Renal pelvis (tissue), 12 donors: Measurements from ENCODE around the gene MBD5. TPM values are rescaled to one million over a fixed set of nuclear protein-coding genes. Genes with fewer than 3 reads are reported as not detected.
"Not testable (repeated sequence)": the region's sequence is repeated elsewhere in the genome, so short reads cannot be mapped to it uniquely, and the experiment has no call there.

Source experiments
- DNase-seq: peaks from one replicate; pipeline ENCODE4 v3.0.0-alpha.2; 2013
- long read RNA-seq, 16 experiments: transcript quantifications; one replicate each; lab custom pipeline, GENCODE V29; 2026
- polyA plus RNA-seq, 3 donors: library from polyadenylated mRNA; unstranded; fragments of 120-200 nt; gene quantifications; one replicate each; pipeline ENCODE4 v1.2.1, GENCODE V29; 2013; ENCODE audit not compliant: insufficient read length in 3 of 3

The MBD5 gene
- polyA plus RNA-seq = 10 to 100 TPM; 42.4 to 52.0 (median 47.8) TPM
- long read RNA-seq, donor 1, full-length matches to known transcripts = 1 of 1 reads
- long read RNA-seq, donor 1, partial matches to known transcripts = 0 of 1 reads
- long read RNA-seq, donor 1, other reads (novel, unspliced or antisense) = 0 of 1 reads
- long read RNA-seq, donor 2, full-length matches to known transcripts = 4 of 10 reads
- long read RNA-seq, donor 2, partial matches to known transcripts = 6 of 10 reads
- long read RNA-seq, donor 2, other reads (novel, unspliced or antisense) = 0 of 10 reads
- long read RNA-seq, donor 3, full-length matches to known transcripts = 8 of 8 reads
- long read RNA-seq, donor 3, partial matches to known transcripts = 0 of 8 reads
- long read RNA-seq, donor 3, other reads (novel, unspliced or antisense) = 0 of 8 reads
- long read RNA-seq, donor 4, full-length matches to known transcripts = 4 of 4 reads
- long read RNA-seq, donor 4, partial matches to known transcripts = 0 of 4 reads
- long read RNA-seq, donor 4, other reads (novel, unspliced or antisense) = 0 of 4 reads
- long read RNA-seq, donor 5, full-length matches to known transcripts = 1 of 1 reads
- long read RNA-seq, donor 5, partial matches to known transcripts = 0 of 1 reads
- long read RNA-seq, donor 5, other reads (novel, unspliced or antisense) = 0 of 1 reads
- long read RNA-seq, donor 6, full-length matches to known transcripts = 1 of 1 reads
- long read RNA-seq, donor 6, partial matches to known transcripts = 0 of 1 reads
- long read RNA-seq, donor 6, other reads (novel, unspliced or antisense) = 0 of 1 reads
- long read RNA-seq, donor 7, full-length matches to known transcripts = 7 of 12 reads
- long read RNA-seq, donor 7, partial matches to known transcripts = 5 of 12 reads
- long read RNA-seq, donor 7, other reads (novel, unspliced or antisense) = 0 of 12 reads
- long read RNA-seq, donor 8, full-length matches to known transcripts = 2 of 14 reads
- long read RNA-seq, donor 8, partial matches to known transcripts = 12 of 14 reads
- long read RNA-seq, donor 8, other reads (novel, unspliced or antisense) = 0 of 14 reads
- long read RNA-seq, donor 9, full-length matches to known transcripts = 3 of 3 reads
- long read RNA-seq, donor 9, partial matches to known transcripts = 0 of 3 reads
- long read RNA-seq, donor 9, other reads (novel, unspliced or antisense) = 0 of 3 reads
- long read RNA-seq, donor 10, full-length matches to known transcripts = 6 of 26 reads
- long read RNA-seq, donor 10, partial matches to known transcripts = 20 of 26 reads
- long read RNA-seq, donor 10, other reads (novel, unspliced or antisense) = 0 of 26 reads
- long read RNA-seq, donor 11, full-length matches to known transcripts = 1 of 1 reads
- long read RNA-seq, donor 11, partial matches to known transcripts = 0 of 1 reads
- long read RNA-seq, donor 11, other reads (novel, unspliced or antisense) = 0 of 1 reads
- long read RNA-seq, donor 12, full-length matches to known transcripts = 6 of 6 reads
- long read RNA-seq, donor 12, partial matches to known transcripts = 0 of 6 reads
- long read RNA-seq, donor 12, other reads (novel, unspliced or antisense) = 0 of 6 reads
- long read RNA-seq, donor 13, partial matches to known transcripts = 5 of 8 reads
- long read RNA-seq, donor 13, other reads (novel, unspliced or antisense) = 0 of 8 reads
- long read RNA-seq, donor 14 = 0 reads
- long read RNA-seq, donor 15, full-length matches to known transcripts = 6 of 11 reads
- long read RNA-seq, donor 15, partial matches to known transcripts = 5 of 11 reads
- long read RNA-seq, donor 15, other reads (novel, unspliced or antisense) = 0 of 11 reads
- long read RNA-seq, donor 16, full-length matches to known transcripts = 2 of 2 reads
- long read RNA-seq, donor 16, partial matches to known transcripts = 0 of 2 reads
- long read RNA-seq, donor 16, other reads (novel, unspliced or antisense) = 0 of 2 reads

DNA sequence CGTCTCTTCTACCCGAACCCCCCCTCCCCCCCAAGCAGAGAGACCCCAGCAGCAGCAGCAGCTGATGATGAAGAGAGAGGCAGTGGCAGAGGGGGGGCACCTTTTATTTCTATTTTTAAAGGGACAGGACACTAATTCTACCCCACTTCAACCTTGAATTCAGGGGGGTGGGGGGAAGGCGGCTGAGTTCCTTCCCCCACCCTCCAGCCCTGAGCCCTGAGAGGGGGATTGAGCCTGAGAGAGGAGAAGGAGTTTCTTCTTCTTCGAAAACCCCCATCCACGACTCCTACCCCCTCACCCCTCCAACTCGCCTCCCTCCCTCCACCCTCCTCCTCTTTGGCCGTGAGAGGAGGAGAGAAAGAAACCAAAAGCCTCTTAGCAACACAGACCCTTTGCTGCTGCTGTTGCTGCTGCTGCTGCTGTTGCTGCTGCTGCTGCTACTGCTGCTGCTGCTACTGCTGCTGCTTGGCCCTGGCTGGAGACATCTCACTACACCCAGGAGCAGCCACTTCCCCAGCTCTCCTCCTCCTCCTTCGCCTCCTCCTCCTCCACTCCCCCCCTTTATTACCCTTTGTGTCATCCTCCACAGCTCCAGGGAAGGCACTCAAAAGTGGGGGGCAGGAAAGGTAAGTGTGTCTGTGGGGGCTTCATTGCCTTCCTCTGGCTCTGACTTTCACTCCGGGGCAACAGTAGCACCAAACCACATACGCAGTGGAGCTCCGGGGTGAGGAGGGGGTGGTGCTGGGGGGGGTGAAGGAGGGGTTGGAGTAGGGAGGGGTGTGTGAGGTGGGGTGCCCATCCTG is at the start of gene MBD5:
Gene MBD5, plus strand, starts transcription at position 33 of the 803 bp plus-strand sequence.
- DNase-seq = no peak

DNA sequence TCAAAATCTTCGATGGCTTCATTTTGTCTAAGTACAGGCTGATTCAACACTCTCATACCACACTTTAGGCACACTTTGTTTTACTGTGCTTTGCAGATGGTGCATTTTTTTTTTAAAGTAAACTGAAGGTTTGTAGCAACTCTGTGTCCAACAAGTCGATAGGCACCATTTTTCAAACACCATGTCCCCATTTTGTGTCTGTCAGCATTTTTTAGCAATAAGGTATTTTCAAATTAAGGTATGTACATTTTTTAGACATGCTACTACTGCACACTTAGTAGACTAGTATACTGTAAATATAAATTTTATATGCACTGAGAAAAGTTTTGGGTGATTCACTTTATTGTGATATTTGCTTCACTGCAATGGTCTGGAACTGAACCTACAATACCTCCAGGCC is 44.8 kb upstream of the MBD5 start:
- DNase-seq = no peak

DNA sequence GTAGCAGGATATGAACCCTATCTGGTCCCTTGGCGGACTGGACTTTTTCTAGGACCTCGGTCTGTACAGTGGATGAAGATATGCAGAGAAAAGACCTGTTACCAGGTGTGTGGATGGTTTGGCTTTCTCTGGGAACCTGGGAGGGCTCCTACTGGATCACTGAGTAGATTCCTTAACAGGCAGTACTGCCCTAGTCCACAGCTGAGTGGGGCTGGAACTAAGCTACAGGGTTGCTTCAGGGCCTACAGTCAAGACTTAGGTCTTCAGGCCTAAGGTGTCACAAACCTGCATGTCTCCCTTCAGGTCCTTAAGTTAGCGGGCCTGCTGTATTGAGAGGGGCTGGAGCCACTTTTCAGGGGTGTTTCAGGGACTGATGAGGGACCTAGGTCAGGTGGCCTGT is 43.2 kb upstream of the MBD5 start:
- DNase-seq = no peak

DNA sequence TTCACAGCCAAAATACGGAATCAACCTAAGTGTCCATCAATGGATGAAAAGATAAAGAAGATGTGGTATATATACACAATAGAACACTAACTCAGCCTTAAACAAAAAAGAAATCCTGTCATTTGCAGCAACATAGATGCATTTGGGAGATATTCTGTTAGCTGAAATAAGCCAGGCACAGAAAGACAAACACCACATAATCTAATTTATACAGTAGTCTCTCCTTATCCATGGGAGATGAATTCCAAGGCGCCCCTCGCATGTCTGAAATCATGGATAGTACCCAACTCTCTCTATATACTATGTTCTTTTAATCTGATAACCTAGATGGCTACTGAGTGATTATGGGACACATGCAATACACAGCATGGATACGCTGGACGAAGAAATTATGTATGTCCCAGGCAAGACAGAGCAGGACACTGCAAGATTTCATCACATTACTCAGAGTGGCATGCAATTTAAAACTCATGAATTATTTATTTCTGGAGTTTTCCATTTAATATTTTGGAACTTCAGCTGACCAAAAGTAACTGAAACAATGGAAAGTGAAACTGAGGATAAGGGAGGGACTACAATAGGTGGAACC is 39.9 kb upstream of the MBD5 start:
- DNase-seq = no peak

DNA sequence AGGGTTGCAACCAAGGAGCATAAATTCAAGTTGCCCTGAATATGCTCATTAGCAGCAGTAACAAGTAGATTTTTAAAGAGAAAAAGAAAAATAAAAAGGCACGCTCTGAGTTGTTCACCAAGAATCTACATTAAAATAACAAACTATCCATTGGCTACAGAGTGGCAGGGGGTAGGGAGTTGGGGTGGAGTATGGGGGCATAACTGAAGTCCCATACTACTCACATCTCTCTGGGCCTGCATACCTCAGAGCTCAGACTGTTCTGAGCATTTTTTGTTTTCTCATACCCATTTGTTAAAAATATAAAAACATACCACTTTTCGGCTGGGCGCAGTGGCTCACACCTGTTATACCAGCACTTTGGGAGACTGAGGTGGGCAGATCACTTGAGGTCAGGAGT is 31.8 kb upstream of the MBD5 start:
- DNase-seq = no peak

DNA sequence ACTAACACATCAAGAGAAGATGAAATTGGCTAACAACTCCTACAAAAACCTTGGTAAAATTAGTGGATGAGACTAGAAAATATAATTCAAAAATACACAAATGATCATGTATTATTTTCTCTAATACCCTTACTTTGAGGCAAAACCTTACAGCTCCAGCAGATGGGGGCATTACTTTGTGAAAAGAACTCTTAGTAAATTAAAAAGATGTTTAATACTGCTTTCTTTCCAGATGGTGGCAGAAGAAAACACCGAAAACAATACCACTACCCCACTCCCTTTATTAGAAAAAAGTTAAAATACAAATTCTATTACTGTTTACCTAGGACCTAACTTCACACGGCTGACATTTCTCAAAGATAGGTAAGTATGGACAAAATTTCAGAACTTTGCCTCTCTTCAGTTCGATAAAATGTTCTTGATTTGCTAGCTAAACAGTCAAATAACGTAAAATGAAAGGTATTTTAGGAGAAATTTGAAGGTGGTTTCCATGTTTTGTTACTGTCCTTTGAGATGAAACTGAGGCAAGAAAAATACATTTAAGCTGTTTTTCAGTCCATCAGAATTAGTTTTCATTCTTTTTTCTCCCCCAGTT is 31.0 kb upstream of the MBD5 start:
- peak; percentile 41 for DNase-seq

DNA sequence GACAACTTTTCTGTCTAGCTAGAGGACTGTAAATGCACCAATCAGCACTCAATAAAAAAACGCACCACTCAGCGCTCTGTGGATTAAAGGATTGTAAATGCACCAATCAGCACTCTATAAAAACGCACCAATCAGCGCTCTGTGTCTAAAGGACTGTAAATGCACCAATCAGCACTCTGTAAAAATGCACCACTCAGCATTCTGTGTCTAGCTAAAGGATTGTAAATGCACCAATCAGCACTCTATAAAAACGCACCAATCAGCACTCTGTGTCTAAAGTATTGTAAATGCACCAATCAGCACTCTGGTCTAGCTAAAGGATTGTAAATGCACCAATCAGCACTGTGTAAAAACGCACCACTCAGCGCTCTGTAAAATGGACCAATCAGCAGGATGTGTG is 25.9 kb upstream of the MBD5 start:
- not testable (repeated sequence) for DNase-seq

DNA sequence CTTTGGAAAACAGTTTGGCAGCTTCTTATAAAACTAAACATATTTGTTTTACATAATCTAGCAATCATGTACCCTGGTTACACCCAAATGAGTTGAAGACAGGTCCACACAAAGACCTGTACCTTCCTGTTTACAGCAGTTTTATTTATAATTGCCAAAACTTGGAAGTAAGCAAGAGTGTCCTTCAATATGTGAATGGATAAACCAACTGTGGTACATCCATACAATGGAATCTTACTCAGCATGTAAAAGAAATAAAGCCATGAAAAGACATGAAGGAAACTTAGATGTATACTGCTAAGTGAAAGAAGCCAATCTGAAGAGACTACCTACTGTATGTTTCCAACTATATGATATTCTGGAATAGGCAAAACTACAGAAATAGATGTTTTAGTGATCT is 24.1 kb upstream of the MBD5 start:
- no peak for DNase-seq

DNA sequence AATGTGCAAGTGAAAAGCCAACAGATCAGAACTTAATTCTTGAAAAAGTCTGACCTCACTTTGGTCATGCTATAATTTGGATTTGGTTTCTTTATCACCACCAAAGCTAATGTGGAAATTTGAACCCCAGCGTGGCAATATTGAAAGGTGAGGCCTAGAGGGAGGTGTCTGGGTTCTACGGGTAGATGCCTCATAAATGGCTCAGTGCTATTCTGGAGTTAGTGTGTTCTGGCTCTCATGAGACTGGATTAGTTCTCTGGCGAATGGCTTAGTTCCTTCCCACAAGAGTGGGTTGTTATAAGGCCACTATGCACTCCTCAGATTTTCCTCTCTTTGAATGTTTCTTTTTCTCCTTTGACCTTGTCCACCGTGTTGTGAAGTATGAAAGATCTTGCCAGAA is 22.7 kb upstream of the MBD5 start:
- no peak for DNase-seq

DNA sequence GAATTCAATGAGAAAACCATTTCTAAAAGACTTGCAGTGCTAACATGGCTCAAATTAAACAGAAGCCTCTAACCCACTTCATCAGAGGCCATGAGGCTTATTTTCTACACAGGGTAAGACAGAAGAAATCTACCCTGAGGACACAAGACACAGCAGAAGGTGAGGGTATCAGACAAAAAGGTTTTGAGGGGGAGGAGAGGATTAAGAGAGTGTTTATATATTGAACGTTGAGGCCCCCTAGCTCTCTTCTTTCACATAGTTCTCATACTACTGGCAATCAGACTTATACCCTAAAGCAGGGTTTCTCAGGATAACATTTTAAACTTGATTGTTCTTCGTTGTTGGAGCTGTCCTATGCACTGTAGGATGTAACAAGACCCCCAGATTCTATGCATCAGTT is 21.8 kb upstream of the MBD5 start:
- no peak for DNase-seq

DNA sequence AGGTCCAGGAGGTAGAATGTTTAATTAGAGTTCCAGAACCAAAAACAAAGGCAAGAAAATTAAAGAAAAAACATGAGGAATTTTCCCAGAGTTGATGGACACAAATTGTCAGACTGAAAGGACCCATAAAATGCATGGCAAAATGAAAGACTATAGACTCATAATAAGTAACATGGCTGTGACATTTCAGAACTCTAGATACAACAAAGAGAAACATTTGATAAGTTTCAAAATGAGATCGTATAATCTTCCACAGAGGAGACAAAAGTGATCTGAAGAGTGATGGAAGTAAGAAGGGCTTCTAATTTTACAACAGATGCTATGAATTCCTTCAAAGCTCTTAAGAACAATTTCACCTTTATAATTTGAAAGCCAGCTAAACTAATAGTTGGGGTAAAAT is 20.8 kb upstream of the MBD5 start:
- DNase-seq = no peak

DNA sequence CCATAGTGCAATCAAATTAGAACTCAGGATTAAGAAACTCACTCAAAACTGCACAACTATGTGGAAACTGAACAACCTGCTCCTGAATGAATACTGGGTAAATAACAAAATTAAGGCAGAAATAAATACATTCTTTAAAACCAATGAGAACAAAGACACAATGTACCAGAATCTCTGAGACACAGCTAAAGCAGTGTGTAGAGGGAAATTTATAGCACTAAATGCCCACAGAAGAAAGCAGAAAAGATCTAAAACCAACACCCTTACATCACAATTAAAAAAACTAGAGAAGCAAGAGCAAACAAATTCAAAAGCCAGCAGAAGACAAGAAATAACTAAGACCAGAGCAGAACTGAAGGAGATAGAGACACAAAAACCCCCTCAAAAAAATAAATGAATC is 18.5 kb upstream of the MBD5 start:
- DNase-seq = not testable (repeated sequence)

DNA sequence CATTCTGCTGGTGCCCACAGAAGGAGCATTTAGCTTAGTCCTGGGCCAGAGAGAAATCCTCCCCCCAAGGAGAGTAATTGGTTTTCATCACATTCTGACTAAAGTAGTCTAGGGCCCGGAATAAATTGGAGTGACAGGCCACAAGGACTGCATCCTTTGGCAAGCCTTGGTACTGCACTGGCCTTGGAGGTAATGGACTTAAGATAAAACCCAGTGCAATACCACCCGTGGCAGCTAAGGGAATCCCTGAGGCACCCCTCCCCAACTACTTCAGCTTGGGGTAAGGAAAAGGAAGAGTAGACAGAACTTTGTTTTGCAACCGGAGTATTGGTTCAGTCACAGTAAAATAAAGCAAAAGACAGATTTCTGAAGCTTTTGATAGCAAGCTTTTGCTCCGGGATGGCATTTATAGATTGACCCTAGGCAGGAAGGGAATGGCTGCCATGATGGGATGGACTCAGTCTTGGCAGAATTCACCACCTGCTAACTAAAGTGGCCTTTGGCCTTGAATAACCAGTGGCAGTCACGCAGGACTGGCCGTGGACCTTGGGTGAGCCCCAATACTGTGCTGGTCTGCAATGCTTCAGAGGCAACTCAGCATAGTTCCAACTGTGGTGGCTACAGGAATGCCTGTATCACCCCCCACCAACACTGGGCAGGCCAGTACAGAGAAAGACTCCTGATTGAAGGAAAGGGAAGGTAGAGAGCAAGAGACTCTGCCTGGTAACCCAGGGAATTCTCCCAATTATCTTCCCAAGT is 14.5 kb upstream of the MBD5 start:
- DNase-seq = no peak

DNA sequence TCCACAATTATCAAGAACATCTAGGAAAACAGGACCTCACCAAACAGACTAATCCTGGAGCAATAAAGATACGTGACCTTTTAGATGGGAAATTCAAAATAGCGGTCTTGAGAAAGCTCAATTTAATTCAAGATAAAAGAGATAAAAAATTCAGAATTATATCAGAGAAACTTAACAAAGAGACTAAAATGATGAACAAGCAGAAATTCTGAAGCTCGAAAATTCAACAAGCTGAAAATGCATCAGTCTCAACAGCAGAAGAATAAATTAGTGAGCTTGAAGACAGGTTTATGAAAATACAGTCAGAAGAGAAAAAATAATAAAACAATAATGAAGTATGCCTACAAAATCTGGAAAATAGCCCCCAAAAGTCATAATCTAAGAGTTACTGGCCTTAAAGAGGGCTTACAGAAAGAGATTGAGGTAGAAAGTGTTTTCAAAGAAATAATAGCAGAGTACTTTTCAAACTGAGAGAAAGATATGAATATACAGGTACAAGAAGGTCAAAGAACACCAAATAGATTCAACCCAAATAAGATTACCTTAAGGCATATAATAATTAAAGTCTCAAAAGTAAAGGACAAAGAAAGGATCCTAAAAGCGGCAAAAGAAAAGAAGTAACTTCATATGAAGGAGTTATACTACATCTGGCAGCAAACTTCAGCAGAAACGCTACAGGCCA is 13.5 kb upstream of the MBD5 start:
- DNase-seq = no peak

DNA sequence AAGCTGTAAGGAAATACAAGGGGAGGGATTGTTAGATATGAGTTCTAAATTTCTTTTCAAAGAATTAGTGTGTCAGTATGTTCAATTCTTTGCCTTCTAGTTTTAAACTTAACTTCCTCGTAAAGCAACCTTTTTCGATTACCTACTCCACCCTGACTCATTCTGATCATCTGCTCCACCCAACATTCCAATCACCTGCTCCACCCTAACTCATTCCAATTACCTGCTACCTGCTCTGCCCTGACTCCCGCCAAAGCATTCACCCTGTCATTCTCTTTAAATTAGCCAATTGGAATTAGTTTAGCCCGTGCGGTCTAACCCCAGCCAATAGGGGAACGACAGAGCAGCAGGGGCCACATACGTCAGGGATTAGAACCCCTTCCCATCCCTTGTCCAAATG is 12.5 kb upstream of the MBD5 start:
- DNase-seq = not testable (repeated sequence)

DNA sequence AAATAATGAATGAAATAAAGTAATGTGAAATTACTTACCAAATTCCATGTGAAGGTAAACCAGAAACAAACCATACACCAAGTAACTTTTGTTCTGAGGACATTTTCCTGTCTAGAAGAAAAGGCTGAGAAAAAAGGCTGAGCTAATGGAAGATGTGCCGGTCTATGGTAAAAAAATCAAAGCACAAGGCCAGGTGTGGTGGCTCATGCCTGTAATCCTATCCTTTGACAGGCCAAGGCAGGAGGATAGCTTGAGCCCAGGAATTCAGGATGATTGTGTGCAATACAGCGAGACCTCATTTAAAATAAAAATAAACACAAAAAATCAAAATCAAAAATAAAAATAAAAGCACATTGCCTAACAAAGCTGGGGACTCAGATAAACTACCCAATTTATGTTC is 7.0 kb upstream of the MBD5 start:
- peak; percentile 62 for DNase-seq

DNA sequence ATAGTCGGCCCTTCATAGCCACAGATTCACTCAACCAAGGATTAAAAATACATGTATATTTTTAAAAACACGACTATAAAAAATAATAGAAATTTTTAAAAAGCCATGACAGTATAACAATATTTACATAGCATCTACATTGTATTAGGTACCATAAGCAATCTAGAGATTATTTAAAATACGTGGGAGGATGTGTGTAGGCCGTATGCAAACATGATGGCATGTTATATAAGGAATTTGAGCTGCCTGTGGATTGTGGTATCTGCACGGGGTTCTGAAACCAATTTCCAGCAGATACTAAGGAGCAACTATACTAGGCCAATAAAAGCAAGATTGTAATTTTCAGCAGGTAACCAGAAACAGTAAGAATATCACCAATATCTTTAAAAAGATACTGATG is 6.3 kb upstream of the MBD5 start:
- DNase-seq = no peak
